Measurements from ENCODE around the gene PRICKLE2.

Gene PRICKLE2

DNA sequence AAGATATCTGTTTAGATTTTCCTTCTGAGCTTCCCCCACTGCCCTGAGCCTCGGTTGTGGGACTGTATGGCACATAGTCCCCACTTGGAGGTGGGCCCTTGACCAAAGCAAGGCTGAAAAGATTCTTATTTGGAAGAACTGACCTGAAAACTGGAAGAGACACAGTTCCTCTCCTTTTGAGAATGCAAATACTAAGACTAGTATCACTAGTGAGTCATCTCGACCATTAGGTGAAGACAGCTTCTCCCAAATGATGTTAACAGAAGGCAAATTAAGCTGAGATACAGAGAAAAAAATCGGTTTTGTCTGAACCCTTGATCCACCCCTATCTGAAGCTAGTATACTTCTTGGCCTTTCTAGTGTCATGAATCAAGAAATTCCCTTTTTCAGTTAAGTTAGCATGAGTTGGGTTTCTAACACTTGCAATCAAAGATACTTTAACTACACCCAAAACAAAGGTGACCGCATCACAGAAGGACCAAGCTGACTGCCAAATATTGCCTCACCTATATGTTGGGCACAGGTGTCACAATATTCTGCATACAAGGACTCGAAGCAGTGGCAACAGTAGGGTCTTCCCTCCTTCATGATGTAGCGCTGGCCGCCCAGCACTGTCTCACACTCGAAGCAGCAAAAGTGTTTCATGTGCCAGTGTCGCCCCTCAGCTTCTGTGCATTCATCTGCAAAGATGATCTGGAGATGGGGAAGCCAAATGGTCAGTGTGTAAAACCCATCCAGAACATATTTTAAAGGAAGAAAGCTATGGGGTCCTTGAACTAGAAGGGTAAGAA is 72.4 kb downstream of the PRICKLE2 start:
- no peak for DNase-seq

DNA sequence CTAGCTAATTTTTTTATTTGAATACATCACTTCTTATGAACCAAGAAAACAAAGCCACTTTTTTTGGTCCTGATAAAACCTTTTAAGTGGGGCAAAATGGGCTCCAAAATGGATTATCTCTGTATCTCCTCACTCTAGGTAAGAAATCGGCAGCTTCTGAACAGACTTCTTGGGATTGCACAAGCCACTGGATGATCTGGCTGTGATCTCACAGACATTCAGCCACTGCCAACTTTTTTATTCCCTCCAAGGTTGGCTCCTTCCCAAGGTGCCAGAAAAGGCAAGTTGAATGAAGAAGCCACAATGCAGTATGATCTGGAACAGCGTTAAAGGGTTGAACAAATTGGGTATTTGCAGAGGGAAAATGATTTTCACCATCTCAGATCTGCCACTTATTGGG is 73.2 kb downstream of the PRICKLE2 start:
- DNase-seq = no peak

DNA sequence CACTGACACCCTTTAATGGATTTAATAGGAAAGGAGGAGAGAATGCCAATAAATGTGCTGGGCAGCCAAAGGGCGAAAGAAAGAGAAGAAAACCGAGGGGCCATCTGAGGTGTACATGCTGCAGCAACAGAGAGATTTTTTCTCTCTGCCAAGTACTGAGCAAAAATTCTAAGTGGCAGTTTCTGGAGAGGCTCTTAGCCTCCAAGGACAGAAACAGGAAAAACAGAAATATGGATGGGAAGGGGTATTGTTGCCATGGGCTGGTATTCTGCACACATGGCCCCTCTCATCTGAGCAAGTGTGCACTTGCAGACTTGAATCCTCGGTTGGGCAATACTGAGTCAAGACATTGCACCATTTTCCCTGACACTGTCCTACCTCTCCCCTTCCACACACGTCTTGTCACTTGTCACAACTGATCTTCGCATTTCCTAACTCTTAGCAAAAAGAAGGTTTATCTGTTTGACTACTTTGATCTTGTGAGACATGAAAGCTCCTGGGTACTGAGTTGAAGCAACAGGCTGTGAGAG is 73.9 kb downstream of the PRICKLE2 start:
- DNase-seq = peak; percentile 41

DNA sequence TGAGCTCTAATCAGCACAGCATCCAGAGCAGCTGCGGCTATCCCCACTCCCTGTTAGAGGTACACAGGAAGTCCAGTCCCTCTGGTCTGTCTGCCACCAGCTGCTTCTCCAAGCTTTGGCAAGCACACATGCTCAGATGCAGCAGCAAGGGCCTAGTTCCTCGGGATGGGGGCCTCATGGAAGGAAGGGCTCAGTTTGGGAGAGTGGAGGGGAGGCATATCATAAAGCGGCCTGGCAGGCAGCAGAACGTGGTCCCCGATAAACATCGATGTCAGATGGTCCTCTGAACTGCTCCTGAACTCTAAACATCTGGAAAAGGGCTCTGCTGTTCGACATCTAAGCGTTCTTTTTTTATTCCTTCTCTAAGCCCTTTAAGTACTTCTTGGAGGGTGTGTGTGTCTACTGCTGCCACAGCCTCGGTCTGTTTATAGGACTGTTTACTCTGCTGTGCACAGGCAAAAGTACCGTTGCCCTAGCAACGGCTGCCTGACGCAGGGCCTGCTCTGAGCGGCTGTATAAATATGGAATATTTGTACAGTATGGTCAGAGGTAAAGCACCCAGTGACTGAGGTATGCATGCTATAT is 74.6 kb downstream of the PRICKLE2 start:
- peak; percentile 87 for DNase-seq

DNA sequence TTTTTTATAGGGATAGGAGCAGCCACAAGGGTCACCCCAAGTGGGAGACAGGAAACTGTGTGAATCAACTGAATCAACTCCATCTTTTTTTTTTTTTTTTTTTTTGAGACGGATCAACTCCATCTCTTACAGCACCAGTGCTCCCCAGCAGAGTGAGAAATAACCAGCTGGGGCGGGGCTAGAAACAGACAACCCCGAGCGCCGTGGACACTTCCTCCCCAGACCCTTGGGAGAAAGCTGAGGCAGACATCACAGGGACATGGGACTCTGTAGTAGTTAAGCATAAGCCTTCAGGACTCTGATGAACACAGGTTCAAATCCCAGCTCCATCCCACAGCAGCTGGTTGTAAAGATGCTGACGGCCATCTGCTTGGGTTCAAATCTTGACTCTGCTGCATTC is 75.4 kb downstream of the PRICKLE2 start:
- peak; percentile 55 for DNase-seq

DNA sequence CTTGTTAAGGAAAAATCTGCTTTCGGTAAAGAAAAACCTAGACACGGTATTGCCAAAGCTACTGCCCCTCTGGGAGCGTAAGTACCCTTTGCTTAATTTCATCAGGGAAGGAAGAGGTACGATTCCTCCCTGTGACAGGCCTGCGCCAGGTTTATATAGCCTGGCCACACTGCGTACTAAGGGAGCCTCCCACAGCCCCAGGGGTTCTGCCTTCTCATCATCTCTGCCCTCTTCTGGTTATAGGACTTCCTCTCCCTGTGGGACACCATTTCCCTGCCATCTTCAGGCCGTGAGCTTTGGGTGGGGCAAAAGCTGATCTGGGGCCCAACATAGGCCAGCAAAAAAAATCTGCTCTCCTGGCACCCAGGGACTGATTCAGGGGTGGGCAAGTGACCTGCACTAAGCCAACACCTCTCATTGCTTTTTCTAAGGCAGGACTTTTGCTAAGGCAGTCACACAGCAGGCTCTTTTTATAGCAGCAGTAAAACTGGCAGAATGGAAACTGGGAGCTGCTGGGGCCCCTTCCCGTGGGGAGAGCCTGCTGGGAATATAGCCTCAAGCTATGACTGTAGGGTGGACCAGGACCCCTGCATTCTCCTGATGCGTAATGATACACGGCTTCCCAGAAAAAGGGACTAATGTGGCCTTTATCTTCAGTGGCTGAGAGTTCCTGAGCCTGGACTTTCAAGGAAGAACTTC is 76.2 kb downstream of the PRICKLE2 start:
- peak; percentile 88 for DNase-seq

DNA sequence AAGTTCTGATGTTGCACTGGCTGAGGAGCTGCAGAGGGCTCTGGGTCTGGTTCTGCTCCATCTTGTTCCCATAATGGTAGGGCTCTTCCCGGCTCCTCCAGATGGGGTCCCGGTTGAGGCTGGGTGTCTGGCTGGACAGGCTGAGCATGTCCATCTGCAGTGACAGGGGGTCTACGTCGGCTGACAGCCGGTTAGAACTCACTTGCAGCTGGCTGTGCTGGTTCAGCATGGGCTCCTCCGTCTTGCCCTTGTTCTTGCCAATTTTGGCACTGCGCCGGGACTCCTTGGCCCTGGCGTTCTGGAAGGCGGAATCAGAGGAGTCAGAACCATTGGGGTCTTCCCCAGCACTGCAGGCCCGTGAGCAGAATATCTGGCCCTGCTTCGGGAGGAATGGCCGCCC is 78.1 kb downstream of the PRICKLE2 start:
- DNase-seq = no peak

DNA sequence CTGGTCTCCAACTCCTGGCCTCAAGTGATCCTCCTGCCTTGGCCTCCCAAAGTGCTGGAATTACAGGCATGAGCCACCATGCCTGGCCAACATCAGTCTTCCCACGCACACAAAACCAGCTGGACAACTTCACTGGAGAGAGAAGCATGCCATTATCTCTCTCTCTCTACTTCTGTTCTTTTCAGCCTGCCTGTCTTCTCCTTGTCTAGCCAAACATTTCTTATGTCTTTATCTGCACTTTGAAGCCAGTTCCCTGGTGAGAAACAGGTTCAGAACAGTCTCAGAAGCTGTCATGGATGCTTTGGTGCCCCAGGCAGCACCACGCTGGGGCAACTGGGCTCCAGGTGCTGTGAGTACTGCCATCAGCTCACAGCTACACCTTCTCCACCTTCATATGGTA is 79.8 kb downstream of the PRICKLE2 start:
- DNase-seq = no peak

DNA sequence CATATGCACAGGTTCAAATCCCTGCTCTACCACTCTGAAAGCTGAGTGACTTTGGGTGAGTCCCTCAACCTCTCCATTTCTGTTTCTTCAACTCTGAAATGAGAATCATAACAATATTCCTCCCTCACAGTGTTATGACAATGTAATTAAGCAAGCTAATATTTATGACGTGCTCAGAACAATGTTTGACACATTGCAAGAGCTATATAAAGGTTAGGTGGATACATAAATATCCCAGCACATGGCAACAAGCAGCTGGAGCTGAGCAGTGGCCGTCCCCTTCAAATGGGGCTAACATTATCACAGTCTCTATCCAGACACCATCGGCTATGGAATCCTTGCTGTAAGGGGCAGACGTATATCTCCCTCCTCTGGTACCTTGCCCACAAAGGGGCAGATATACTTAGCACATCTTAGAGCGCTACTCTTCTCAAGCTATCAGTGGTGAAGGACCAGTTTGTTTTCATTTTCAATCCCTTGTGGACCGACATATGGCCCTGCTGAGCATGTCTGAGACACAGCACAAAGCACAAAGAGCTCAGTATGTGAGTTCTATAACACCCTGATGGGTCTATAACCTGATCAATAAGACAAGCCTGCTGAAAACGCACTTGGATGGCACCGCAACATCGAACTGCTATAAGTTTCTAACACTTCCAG is 80.9 kb downstream of the PRICKLE2 start:
- peak; percentile 44 for DNase-seq

DNA sequence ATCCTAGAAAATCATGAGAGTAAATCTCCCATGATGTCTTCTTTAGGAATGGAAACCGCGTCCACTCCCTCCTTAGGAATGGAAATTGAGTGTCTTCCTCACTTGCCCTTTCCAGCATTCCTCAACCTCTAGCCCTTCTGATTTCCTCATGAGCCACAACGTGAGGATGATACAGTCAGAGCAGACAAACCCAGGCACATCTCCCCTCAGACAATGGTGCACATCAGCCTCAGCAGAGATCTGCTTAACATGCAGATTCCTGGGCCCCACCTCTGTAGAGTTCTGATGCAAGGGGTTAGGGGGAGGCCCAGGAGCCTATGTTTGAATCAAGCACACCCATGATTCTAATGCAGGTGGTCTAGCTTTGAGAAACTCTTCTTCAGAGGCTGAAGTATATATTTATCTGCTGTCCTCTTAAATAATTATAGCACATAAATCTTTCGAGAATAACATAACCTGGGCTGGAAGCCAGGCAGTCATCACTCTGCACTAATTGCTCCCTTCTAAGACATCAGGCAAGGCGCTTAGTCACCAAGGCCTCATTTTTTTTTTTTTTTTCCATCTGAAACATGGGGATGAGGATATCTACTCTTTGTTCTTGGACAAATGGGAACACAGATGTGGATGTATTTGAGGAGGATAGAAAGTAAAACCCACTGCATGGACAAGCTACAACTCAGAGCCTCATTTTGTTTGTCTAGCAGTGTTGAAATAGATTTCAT is 81.7 kb downstream of the PRICKLE2 start:
- peak; percentile 92 for DNase-seq

DNA sequence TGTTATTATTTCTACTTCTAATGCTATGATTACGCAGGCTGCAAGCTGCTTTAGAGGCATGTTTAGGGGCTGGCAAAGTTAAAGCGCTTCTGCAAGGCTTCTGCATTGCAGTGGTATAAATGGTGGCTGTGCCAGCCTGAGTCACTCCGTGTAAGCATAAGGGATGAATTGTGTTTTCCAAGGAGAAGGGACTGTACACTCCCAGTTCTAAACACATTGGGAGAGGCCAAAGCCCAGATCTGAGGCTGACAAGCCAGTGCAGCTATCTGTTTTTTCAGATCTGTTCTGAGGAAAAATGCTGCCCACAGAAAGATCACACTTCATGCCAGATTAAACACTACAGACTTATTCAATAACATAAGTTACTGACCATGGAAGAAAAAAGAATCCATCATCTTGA is 83.8 kb downstream of the PRICKLE2 start:
- no peak for DNase-seq

DNA sequence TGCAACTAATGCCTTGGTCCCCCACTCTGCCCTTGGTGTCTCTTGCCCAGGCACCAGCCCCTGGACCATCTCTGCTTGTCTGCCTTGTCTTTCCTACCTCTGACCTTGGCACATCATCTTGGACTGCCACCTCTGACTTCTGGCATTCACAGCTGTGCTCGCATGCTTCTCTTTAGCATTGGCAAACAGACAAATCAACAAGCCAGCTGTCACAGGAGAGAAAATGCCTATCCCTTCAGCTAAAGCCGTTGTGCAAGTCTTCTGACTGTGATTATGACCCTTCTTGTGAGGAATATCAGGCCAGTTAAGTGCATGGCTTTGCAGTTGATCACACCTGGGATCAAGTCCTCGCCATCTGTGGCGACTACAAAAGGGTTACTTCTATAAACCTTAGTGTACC is 84.6 kb downstream of the PRICKLE2 start:
- peak; percentile 6 for DNase-seq

DNA sequence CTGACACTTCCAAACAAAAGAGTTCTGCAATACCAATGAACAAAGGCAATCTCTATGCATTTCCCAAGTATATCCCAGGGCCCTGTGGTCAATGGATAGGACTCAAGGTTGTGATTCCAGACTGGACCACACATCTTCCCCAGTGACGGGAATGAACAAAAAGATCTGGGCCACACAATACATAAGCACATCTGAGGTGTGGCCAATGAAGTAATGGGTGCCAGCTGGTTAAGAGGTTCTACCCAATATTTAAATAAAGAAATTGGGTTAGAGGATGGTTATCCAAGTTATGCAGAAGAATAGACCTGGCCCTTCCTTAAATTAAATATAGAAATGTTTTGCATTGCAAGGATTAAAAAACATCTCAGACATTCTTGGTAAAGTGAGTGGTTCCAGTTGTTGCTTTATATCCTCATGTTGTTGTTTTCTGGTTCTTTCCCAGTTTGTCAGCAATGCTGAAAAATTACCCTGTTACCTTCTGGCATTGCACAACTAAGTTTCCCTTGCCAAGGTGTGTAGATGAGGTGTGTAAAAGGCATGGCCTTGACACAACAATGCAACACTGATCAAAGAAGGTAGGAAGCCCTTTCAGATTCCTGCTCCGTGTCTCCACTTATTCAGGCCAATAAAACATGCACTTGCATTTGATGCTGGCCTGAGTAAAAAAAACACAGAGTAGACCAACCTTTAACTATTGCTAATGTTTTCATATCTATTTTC is 86.5 kb downstream of the PRICKLE2 start:
- no peak for DNase-seq

DNA sequence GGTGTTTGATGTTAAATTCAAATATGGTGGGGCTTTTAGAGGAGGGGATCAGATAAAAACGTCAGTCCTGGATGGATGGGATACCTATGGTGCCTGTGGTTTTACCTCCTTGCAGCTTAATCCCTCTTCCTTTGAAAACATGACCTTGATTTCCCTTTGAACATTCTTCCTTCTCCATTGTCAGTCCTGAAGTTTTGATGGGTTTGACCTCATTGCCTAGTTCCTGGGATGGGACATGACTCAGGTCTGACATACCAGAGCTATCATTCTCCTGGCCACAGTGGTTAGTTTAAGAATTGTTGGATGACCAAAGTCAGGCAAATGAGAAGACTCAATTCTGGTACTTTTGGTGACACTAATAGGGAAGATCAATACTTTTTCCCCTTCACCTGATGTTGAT is 87.2 kb downstream of the PRICKLE2 start:
- no peak for DNase-seq

DNA sequence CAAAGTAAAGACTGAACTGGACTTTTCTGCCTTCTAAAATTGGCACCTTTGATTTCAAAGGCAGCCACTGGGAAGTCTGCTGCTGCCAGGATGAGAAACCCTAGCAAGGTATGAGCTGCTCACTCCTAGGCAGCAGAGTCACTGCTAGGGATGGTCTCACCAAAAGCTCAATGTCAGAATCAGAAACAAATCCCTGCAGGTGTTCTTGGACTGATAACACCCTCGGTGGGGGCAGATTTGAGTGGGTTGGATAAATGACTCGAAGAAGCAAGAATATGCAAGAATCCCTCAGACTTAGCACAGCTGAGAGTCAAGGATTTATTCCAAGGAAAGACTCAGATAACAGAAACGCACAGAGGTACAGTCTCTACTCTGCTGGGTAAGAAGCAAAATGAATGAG is 90.4 kb downstream of the PRICKLE2 start:
- DNase-seq = no peak

DNA sequence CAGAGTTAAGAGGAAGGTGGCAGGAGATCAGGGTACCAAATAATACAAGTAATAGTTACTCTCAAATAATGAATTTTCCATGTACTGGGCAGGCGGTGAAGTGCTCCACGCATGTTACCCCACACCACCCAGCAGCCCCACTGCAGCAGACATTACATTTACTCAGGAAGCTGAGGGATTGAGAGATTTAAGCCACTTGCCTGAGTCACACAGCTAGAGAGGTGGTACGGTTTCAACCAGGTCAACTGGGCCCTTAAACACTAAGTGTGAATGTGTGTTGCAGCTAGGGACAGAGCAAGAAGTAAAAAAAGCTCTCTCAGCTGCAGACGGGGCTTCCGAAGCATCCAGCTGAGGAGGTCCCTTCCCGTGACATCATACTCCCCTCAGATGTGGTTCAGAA is 91.3 kb downstream of the PRICKLE2 start:
- no peak for DNase-seq

DNA sequence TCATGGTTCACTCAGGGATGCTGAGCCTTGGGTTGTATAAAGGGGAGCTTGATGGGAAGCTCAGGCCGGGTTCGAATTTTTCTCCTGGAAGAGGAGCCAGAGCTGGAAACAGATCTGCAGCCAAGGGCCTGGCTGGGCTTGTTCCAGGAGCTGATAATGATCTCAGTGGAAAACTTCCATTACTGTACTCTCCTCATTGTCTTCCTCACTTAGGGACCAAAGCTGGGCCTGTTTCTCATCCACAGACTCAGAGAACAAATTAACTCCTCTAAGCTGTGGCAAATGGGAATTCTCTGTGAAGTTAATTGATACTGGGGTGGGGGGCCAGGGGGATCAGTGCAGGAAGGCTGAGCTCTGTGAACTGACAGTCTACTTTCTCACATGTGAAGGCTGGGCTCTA is 92.0 kb downstream of the PRICKLE2 start:
- peak; percentile 14 for DNase-seq

DNA sequence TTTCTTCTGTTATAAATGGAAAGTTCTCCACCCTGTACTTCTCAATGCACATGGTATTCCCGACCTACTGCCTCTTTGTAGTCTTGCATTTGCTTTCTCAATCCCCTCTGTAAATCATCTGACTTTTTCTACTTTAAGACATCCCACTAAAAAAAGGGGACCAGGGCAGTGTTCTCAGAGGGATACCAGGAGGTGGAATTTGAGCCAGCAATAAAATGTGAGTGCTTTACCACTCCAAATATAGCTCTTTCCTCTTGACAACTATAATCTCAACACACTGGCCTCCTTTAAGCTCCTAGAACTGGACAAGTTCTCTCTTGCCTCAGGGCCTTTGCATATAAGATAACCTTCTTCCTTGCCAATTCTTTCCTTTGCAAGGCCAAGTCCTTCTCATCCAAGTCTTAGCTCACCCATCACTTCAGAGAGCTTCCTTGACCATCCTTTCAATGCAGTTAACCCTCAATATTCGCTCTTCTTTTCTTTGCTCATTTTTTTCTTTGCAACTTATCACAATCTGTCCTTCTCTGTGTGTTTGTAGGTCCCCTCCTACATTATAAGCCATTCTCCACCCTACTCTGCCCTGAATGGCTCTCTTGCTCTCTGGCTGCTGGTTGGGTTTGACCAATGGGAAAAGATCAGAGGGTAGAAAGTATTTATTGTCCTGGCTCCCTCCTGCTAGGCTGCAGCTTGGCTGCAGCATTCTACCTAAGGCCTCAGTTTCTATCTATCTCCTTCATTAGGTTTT is 93.4 kb downstream of the PRICKLE2 start:
- peak; percentile 64 for DNase-seq

DNA sequence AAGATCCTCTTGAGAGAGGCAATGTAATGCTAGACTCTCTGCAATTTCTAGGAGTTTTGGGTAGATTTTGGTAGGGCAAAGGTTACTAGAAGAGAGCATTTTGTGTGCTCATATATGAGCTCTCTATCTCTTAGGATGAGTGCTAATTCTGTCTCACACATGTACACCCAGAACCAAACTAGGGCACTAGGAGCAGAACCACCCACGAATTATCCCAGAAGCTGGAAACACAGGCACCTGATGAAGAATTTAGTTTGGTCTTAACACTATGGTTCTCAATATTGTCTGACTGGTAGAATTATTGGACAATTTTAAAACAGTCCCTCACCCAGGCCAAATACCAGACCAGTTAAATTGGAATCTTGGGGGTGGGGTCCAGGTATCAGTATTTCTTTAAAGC is 94.8 kb downstream of the PRICKLE2 start:
- no peak for DNase-seq

DNA sequence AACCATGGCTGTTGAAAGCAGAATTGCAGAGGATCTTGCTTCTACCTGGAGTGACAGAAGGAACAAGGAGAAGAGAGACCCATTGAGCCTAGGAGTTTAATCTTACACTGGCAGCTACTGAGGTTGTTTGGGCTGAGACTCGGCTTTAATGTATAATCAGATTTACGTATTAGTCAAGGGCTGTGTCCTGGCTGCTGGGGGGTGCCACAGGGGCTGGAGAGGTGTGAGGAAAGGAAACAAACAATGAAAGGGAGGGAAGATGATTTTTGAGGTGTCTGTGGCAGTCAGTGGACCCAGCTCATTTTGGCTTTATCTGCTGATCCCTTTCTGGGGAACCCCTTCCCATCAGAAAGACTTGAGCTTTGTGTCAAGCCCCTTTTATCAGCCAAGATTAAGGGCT is 95.7 kb downstream of the PRICKLE2 start:
- no peak for DNase-seq

DNA sequence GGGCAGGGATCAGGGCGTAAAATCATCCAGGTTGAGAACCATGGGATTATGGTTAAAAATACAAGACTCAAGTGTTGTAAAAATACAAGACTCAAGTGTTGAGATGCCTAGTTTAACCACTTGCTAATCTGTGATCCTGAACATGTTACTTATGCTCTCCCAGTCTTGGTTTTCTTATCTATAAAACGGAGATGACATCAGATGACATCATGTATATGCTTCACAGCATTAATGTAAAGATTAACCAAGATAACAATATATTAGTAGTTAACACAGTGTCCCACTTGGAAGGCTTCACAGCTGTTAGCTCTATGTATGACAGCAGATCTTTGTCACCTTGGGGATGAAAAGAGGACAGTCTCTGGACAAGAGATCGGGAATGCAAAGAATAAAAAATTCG is 96.2 kb downstream of the PRICKLE2 start:
- DNase-seq = no peak

Data from NCI-H69 (cell line).